ENCODE measurements around the gene ANXA7.

DNA sequence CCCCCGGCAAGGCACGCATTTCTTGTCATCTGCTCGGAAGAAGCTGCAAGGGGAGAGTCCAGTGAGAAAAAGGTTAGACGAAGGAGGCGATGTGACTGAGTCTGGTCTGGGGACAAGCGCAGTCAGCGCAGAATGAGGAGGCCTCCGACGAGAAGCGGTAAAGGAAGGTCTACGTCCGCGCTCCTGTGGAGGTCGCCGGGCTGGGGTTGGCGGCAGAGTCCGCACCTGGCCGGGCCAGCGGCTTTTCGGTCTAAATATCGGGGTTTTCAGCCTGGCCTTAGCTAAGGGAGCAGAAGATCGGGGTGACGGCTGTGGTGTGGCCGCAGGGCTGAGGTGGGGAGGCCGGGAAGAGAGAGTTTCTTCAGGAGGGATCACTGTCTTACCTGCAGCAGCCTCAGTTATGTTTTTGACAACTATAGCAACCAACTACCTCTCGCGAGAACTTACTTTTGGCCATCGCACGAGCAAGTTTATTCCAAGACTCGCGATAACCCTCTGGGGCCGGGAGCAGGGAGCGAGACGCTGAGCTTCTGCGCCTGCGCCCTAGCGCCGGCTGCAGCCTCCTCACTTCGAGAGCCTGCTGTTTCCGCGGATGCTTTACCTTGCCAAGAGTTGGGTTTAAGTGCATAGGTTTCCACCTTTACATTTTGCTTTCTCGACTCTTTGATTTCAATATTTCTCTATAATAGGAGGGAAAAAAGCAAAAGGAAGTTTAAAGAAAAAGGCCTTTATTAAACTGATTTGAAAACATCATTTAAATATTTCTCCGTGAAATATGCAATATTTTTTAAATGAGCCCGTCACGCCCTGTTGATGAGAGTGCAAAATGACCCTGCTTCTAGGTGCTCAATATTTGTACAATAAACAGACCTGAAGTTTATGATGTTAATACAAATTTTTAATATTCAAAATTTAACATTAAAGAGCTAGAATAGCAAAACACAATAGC, 55.3 kb downstream of the ANXA7 start, which contains the start of gene CFAP70:
- TF ChIP-seq, protein P1, sequence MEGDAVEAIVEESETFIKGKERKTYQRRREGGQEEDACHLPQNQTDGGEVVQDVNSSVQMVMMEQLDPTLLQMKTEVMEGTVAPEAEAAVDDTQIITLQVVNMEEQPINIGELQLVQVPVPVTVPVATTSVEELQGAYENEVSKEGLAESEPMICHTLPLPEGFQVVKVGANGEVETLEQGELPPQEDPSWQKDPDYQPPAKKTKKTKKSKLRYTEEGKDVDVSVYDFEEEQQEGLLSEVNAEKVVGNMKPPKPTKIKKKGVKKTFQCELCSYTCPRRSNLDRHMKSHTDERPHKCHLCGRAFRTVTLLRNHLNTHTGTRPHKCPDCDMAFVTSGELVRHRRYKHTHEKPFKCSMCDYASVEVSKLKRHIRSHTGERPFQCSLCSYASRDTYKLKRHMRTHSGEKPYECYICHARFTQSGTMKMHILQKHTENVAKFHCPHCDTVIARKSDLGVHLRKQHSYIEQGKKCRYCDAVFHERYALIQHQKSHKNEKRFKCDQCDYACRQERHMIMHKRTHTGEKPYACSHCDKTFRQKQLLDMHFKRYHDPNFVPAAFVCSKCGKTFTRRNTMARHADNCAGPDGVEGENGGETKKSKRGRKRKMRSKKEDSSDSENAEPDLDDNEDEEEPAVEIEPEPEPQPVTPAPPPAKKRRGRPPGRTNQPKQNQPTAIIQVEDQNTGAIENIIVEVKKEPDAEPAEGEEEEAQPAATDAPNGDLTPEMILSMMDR (IDR thresholded peaks at IDR 0.05): no peak
- no peak for TF ChIP-seq ZFX (IDR thresholded peaks at IDR 0.05; ENCODE audit: borderline replicate concordance)

Measured in 22Rv1 (cell line).